HepG2 (cell line): ENCODE results near the gene RAB3B. TPM values are rescaled to one million over a fixed set of nuclear protein-coding genes. Genes with fewer than 3 reads are reported as not detected.

Experiments
- BCLAF1 ChIP-seq: fragments of 450-650 bp; IDR thresholded peaks from 2 replicates; pipeline ENCODE4 v1.6.1; 2017; ENCODE audit warnings: mild to moderate bottlenecking
- FOXJ3 ChIP-seq: sonication (generic); formaldehyde crosslinking; IDR thresholded peaks from 2 replicates; pipeline ENCODE4 v1.4.0; 2020; ENCODE audit warnings: missing genetic modification reagents, mild to moderate bottlenecking, borderline replicate concordance
- NCOA5 ChIP-seq: sonication (generic); formaldehyde crosslinking; IDR thresholded peaks from 2 replicates; pipeline ENCODE4 v1.4.0; 2020; ENCODE audit warnings: missing genetic modification reagents
- SP2 ChIP-seq: sonication (generic); formaldehyde crosslinking; IDR thresholded peaks from 2 replicates; pipeline ENCODE4 v1.5.1; 2020; ENCODE audit warnings: mild to moderate bottlenecking, missing genetic modification reagents
- SYNCRIP ChIP-seq: fragments of 200-400 bp; formaldehyde crosslinking; IDR thresholded peaks from 2 replicates; pipeline ENCODE4 v1.6.1; 2018; ENCODE audit warnings: mild to moderate bottlenecking, low read depth, low read length; ENCODE audit not compliant: insufficient read depth
- ZFP62 ChIP-seq: sonication (generic); formaldehyde crosslinking; IDR thresholded peaks from 2 replicates; pipeline ENCODE4 v1.4.0; 2020; ENCODE audit warnings: missing genetic modification reagents
- ZNF616 ChIP-seq: sonication (generic); formaldehyde crosslinking; IDR thresholded peaks from 2 replicates; pipeline ENCODE4 v1.5.0; 2020; ENCODE audit warnings: low read depth, mild to moderate bottlenecking, missing genetic modification reagents
- polyA plus RNA-seq, 8 experiments: library from polyadenylated mRNA; depleted of rRNA in 3 of 8; stranded (reverse) in 7 of 8; unstranded in 1 of 8; fragments of >200 nt; fragmentation: Illumina TruSeq in 4 of 8; extraction: Trizol in 4 of 8; gene quantifications; 2 replicates each; pipeline versions ENCODE4 v1.2.1 to v1.2.3, GENCODE V29; 2011 to 2016; ENCODE audit warnings: low read depth in 4 of 8, missing spikeins in 1 of 8, mixed read lengths in 1 of 8; ENCODE audit not compliant: insufficient read depth in 1 of 8
- total RNA-seq, 5 experiments: library from RNA; depleted of rRNA; stranded (reverse); fragments of >200 nt; fragmentation: Illumina TruSeq; extraction: Trizol; gene quantifications; 2 replicates each; pipeline ENCODE4 v1.2.3, GENCODE V29; 2016; ENCODE audit warnings: low read depth in 1 of 5
- TF ChIP-seq, protein P1 (sequence below), 2 experiments: sonication (generic) in 1 of 2; formaldehyde crosslinking in 1 of 2; IDR thresholded peaks; 2 replicates each; pipeline versions ENCODE4 v1.4.0 to v1.6.1; 2016 to 2020; ENCODE audit warnings: borderline replicate concordance in 1 of 2, low read depth in 1 of 2, mild to moderate bottlenecking in 1 of 2, missing genetic modification reagents in 1 of 2

RAB3B gene
- total and polyA plus RNA-seq, 2 of the 13 experiments (the other 11 are each of a cell fraction or from before 2014, with no cell fraction given), result 1.0 to 1.2 TPM

GRCh38 chr1:52028328-52028727 is 37.8 kb upstream of the RAB3B start (continued):
- TF ChIP-seq BCLAF1, result no peak
- TF ChIP-seq, protein P1, sequence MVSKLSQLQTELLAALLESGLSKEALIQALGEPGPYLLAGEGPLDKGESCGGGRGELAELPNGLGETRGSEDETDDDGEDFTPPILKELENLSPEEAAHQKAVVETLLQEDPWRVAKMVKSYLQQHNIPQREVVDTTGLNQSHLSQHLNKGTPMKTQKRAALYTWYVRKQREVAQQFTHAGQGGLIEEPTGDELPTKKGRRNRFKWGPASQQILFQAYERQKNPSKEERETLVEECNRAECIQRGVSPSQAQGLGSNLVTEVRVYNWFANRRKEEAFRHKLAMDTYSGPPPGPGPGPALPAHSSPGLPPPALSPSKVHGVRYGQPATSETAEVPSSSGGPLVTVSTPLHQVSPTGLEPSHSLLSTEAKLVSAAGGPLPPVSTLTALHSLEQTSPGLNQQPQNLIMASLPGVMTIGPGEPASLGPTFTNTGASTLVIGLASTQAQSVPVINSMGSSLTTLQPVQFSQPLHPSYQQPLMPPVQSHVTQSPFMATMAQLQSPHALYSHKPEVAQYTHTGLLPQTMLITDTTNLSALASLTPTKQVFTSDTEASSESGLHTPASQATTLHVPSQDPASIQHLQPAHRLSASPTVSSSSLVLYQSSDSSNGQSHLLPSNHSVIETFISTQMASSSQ (IDR thresholded peaks at IDR 0.05; ENCODE audit: low read depth), result no peak
- TF ChIP-seq, protein P1 (CRISPR knock-in tag; IDR thresholded peaks at IDR 0.05; ENCODE audit: borderline replicate concordance), result peak; percentile 51; the same call in 1 of the 2 replicates
- TF ChIP-seq FOXJ3, result no peak
- TF ChIP-seq SP2 (CRISPR knock-in tag), result no peak
- TF ChIP-seq SYNCRIP, result no peak
- no peak for TF ChIP-seq ZNF616 (CRISPR knock-in tag)
- TF ChIP-seq ZFP62, result no peak
- no peak for TF ChIP-seq NCOA5 (CRISPR knock-in tag)
